Parathyroid adenoma (tissue), 2 donors: Measurements from ENCODE around the gene HGF.

Experiments
- H2AFZ ChIP-seq: fragments of 300-600 bp; sonication (generic); one replicate; pipeline ENCODE4 v1.7.0; 2017; ENCODE audit warnings: antibody characterized with exemption, mild to moderate bottlenecking
- H3K27ac ChIP-seq: fragments of 300-600 bp; sonication (generic); one replicate; pipeline ENCODE4 v1.7.0; 2017
- H3K27me3 ChIP-seq: fragments of 300-600 bp; sonication (generic); one replicate; pipeline ENCODE4 v1.7.0; 2017; ENCODE audit warnings: low read length; ENCODE audit not compliant: control insufficient read depth, insufficient read depth
- H3K36me3 ChIP-seq: fragments of 300-600 bp; sonication (generic); one replicate; pipeline ENCODE4 v1.7.0; 2017; ENCODE audit warnings: low read length; ENCODE audit not compliant: control insufficient read depth, insufficient read depth
- H3K4me1 ChIP-seq: fragments of 300-600 bp; sonication (generic); one replicate; pipeline ENCODE4 v1.7.0; 2017; ENCODE audit warnings: control low read depth
- H3K4me2 ChIP-seq: fragments of 300-600 bp; sonication (generic); one replicate; pipeline ENCODE4 v1.7.0; 2017; ENCODE audit warnings: low read length
- H3K4me3 ChIP-seq: fragments of 300-600 bp; sonication (generic); one replicate; pipeline ENCODE4 v1.7.0; 2017; ENCODE audit warnings: low read depth, low read length
- H3K79me2 ChIP-seq: fragments of 300-600 bp; sonication (generic); one replicate; pipeline ENCODE4 v1.7.0; 2017; ENCODE audit warnings: control low read depth
- H3K9ac ChIP-seq: fragments of 300-600 bp; sonication (generic); one replicate; pipeline ENCODE4 v1.7.0; 2017; ENCODE audit warnings: mild to moderate bottlenecking
- H3K9me3 ChIP-seq: fragments of 300-600 bp; sonication (generic); one replicate; pipeline ENCODE4 v1.7.0; 2017; ENCODE audit warnings: low read length; ENCODE audit not compliant: control insufficient read depth
- CTCF ChIP-seq: fragments of 300-600 bp; sonication (generic); IDR thresholded peaks from one replicate; pipeline ENCODE4 v1.7.0; 2017; ENCODE audit warnings: antibody characterized with exemption, mild to moderate bottlenecking
- donor health status: primary hyperparathyroidism.

Gene HGF

GRCh38 chr7:81707966-81708365 is 61.9 kb downstream of the HGF start:
- no peak overlapping the region for H3K4me2 ChIP-seq
- H3K36me3 ChIP-seq = no peaks in the 10 kb centered on the region
- no peaks in the 10 kb centered on the region for H3K79me2 ChIP-seq
- H3K4me1 ChIP-seq = no peaks in the 10 kb centered on the region
- TF ChIP-seq CTCF = no peak
- no peak overlapping the region for H3K9ac ChIP-seq
- H2AFZ ChIP-seq = no peak overlapping the region
- H3K4me3 ChIP-seq = no peak overlapping the region
- no peaks in the 10 kb centered on the region for H3K9me3 ChIP-seq
- no peaks in the 10 kb centered on the region for H3K27me3 ChIP-seq
- H3K27ac ChIP-seq = no peak overlapping the region

DNA sequence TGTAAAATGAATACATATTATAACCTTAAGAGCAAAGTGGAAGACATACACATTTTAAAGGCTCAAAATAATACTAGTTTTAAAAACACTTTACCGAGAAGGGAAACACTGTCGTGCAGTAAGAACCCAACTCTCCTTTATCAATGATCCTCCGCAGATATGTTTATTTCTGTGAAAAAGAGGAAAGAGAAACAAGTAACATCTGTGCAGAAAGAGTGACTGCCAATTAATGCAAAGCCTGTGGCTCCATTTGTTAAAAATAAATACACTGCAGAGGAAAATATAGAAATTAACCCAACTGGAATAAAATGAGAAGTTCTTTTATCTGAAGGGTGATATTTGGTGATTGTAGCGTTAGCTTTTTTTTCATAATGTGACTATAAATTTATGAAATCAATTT is 62.7 kb downstream of the HGF start:
- Histone ChIP-seq H3K79me2 (no peaks in the 10 kb centered on the region), H3K4me3 (no peak overlapping the region), H3K9me3 (no peaks in the 10 kb centered on the region), H3K4me1 (no peaks in the 10 kb centered on the region), H3K36me3 (no peaks in the 10 kb centered on the region), H2AFZ (no peak overlapping the region), H3K27ac (no peak overlapping the region), H3K27me3 (no peaks in the 10 kb centered on the region), H3K9ac (no peak overlapping the region), H3K4me2 (no peak overlapping the region)
- no peak for TF ChIP-seq CTCF

DNA sequence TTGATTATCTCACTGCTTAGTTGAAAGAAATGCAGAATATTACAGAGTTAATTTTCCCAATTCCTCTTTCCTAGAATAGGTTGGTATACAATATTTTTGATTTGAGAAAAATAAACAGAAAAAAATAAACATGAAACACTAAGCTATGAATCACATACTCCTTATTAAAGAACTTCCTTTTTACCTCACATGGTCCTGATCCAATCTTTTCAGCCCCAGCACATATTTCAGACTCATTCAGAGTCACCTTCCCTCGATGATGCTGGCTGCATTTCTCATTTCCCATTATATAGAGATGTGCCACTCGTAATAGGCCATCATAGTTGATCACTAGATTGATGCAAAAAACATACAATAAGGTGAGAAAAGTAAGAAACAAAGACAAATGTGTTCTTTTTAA is 64.6 kb downstream of the HGF start:
- no peak overlapping the region for H3K4me2 ChIP-seq
- no peak overlapping the region for H3K9ac ChIP-seq
- H2AFZ ChIP-seq = no peak overlapping the region
- H3K27me3 ChIP-seq = no peaks in the 10 kb centered on the region
- H3K27ac ChIP-seq = no peak overlapping the region
- TF ChIP-seq CTCF = no peak
- no peaks in the 10 kb centered on the region for H3K4me1 ChIP-seq
- no peaks in the 10 kb centered on the region for H3K9me3 ChIP-seq
- H3K79me2 ChIP-seq = no peaks in the 10 kb centered on the region
- H3K36me3 ChIP-seq = no peaks in the 10 kb centered on the region
- no peak overlapping the region for H3K4me3 ChIP-seq

GRCh38 chr7:81704595-81704994 is 65.3 kb downstream of the HGF start:
- no peak overlapping the region for H3K4me3 ChIP-seq
- H3K79me2 ChIP-seq = no peaks in the 10 kb centered on the region
- H2AFZ ChIP-seq = no peak overlapping the region
- no peaks in the 10 kb centered on the region for H3K36me3 ChIP-seq
- H3K4me2 ChIP-seq = no peak overlapping the region
- H3K9me3 ChIP-seq = no peaks in the 10 kb centered on the region
- no peak for TF ChIP-seq CTCF
- H3K27me3 ChIP-seq = no peaks in the 10 kb centered on the region
- H3K9ac ChIP-seq = no peak overlapping the region
- H3K27ac ChIP-seq = no peak overlapping the region
- H3K4me1 ChIP-seq = no peaks in the 10 kb centered on the region

DNA sequence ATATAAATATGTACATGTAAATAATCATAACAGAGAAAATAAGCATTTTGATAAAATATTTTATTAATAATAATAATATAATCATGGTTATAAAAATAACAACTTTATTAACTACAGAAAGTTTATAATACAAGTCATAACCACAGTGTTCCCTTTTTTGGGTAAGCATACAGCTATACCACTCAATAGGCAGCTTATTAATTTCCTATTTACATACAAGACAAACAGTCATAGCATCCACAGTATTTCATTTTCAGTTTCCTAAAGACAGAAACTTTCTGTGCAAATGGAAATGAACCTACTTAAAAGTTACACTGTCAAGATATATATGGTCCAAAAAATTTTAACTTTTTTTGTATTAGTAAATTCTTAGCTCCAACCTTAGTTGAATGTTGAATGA is 70.9 kb downstream of the HGF start:
- H3K4me2 ChIP-seq = no peak overlapping the region
- H3K9me3 ChIP-seq = no peaks in the 10 kb centered on the region
- H3K27me3 ChIP-seq = no peaks in the 10 kb centered on the region
- no peak overlapping the region for H3K4me3 ChIP-seq
- no peak for TF ChIP-seq CTCF
- H3K4me1 ChIP-seq = no peaks in the 10 kb centered on the region
- no peaks in the 10 kb centered on the region for H3K36me3 ChIP-seq
- H3K79me2 ChIP-seq = no peaks in the 10 kb centered on the region
- no peak overlapping the region for H2AFZ ChIP-seq
- H3K27ac ChIP-seq = no peak overlapping the region
- no peak overlapping the region for H3K9ac ChIP-seq
